Fibroblast of the aortic adventitia (primary cell): ENCODE results near the gene SYMPK. TPM values are rescaled to one million over a fixed set of nuclear protein-coding genes. Genes with fewer than 3 reads are reported as not detected.

Experiments used
- DNase-seq: peaks from one replicate; pipeline ENCODE4 v3.0.0-alpha.2; 2010; ENCODE audit warnings: low read depth
- H3K4me3 ChIP-seq: 2 replicates; pipeline ENCODE4 v1.5.1; 2011; ENCODE audit warnings: low read depth, mild to moderate bottlenecking, control low read depth, low read length, moderate library complexity
- CTCF ChIP-seq: IDR thresholded peaks from 2 replicates; pipeline ENCODE4 v1.5.1; 2011; ENCODE audit warnings: mild to moderate bottlenecking, low read length, control low read depth, inconsistent platforms; ENCODE audit not compliant: insufficient read depth
- total RNA-seq: library from RNA; depleted of rRNA; stranded (reverse); fragments of >200 nt; gene quantifications from 2 replicates; pipeline ENCODE4 v1.2.3, GENCODE V29; 2012; ENCODE audit warnings: low replicate concordance

Gene SYMPK
- total RNA-seq, 1 donor, result 38.1 TPM

GRCh38 chr19:45817725-45818301 is 45.1 kb downstream of the SYMPK start:
- DNase-seq, result no peak
- no peak for TF ChIP-seq CTCF

DNA sequence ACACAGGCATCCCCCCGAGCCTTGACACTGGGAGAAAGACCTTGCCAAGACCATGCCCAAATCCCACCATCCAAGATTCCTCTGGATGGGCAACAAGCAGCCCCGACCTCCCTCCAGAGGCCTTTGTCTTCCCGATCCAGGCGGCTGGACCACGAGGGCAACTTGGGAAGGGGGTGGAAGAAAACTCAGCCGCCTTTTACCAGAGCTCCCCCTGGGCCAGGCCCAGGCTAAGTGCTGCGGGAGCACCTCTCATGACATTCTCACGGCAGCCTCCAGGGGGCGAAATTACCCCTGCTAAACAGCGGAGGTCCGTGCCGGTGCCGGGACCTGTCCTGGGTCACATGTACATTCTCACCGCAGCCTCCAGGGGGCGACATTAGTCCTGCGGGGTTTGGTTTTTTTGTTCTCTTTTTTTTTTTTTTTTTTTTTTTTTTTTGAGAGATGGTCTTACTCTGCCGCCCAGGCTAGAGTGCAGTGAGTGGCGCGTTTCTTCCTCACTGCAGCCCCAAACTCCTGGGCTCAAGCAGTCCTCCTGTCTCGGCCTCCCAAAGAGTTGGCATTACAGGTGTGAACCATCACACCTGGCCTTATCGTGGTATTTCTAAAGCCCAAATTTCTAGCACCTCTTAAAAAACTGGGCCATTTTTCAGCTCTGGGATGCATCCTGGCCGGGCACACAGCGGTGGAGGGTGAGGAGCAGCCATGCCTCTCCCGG is 45.8 kb downstream of the SYMPK start:
- peak; percentile 94 for DNase-seq
- no peak overlapping the region for H3K4me3 ChIP-seq
- TF ChIP-seq CTCF, result peak; percentile 88

More at GRCh38 chr19:45817725-45818301, 45.1 kb downstream of the SYMPK start:
- H3K4me3 ChIP-seq, result no peak overlapping the region

GRCh38 chr19:45816236-45817009 is 46.5 kb downstream of the SYMPK start:
- DNase-seq, result no peak
- TF ChIP-seq CTCF, result no peak
- H3K4me3 ChIP-seq, result no peak overlapping the region

DNA sequence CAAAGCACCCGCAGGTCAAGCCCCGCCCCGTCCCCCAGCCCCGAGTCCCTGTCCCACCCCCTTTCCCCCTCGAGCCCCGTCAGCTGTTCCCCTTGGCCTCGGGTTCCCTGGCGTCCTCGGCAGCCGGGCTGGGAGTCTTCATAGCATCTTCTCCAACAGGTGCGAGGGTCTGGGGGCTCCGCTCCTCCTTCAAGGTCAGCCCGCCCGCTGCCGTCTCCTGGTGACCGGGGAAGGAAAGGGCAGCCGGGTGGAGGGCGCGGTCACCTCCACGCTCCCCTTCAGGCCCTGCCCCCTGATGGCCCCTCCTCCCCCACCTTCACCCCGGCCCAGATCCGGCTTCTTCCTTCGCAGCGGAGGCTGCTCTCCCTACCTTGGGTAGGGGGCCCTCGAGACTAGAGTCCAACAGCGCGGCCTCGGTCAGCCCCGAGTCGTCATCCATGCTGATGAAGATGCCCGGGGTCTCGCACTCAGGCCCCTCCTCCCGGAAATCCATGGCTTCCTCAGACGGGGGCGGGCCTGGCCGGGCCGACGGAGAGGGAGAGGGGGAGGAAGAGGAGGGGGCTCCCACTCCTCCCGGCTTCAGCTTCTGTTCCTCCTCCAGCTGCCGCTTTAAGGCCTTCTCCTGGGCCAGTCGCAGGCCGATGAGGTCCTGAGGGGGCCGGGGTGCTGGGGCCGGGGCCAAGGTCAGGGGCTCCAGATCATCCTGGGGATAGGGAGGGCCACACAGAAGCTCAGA is 47.3 kb downstream of the SYMPK start:
- TF ChIP-seq CTCF, result no peak
- DNase-seq, result no peak

DNA sequence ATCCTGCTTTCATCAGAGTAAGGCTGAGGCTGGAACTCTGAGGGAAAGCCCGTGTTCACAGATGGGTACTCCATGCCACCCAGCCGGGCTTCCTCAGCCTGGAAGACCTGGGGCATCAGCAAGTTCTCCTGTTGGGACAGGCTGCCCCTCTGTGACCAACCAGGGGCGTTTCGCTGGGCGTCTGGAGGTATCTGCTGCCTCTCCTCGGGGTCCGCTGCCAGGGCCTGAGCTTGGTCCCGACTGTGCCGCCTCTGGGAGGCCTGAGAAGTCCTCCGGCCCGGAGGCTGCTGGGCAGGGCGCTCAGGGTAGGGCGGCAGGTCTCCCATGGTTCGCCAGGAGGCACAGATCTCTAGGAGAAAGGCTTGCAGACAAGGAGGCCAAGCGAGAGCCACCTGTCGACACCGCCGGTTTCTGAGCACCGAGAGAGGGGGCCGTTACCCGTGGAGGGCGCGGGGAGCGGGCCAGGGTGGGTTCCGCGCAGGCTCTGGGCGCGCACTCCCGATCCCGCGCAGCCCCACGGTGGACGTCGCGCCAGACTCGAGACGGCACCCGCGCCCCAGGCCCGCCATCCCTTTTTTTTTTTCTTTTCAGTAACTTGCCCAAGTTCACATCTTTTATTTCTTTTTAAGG is 48.0 kb downstream of the SYMPK start, which contains the start of gene RSPH6A:
Gene RSPH6A, minus strand, starts transcription at position 458 of the 630 bp plus-strand sequence. Its CDS starts 132 bp downstream, at position 326.
- no peak for TF ChIP-seq CTCF
- DNase-seq, result no peak

More for the DNA sequence above, 47.3 kb downstream of the SYMPK start:
- no peak overlapping the region for H3K4me3 ChIP-seq

More for the DNA sequence above, 48.0 kb downstream of the SYMPK start, which contains the start of gene RSPH6A:
- H3K4me3 ChIP-seq, result no peak within 1 kb of the TSS
